Measurements from ENCODE around the gene UBE2H. TPM values are rescaled to one million over a fixed set of nuclear protein-coding genes. Genes with fewer than 3 reads are reported as not detected.

UBE2H gene
- total and polyA plus RNA-seq, 8 donors, result 58.7 to 121 (median 82.8) TPM

GRCh38 chr7:129906700-129907099, 46.1 kb downstream of the UBE2H start:
- peaks cover 0 to 10% of the 10 kb centered on the region in 2 donors for H3K36me3 ChIP-seq
- intact Hi-C loops (cut with DNase I), result no loop called here
- H3K27me3 ChIP-seq, result no peaks in the 10 kb centered on the region
- peak; percentile 46 for ATAC-seq
- H3K27ac ChIP-seq, result peak overlapping the region in 1 of 2 donors; percentile 49
- no peak for DNase-seq
- no peaks in the 10 kb centered on the region for H3K9me3 ChIP-seq
- TF ChIP-seq CTCF (IDR thresholded peaks at IDR 0.05), result no peak
- no peak overlapping the region for H3K4me3 ChIP-seq
- peaks cover 4 to 24% of the 10 kb centered on the region in 2 donors for H3K4me1 ChIP-seq

- H3K27ac ChIP-seq, result no peak overlapping the region
- intact Hi-C loops (cut with DNase I), result no loop called here
- H3K36me3 ChIP-seq, result peaks cover 0 to 19% of the 10 kb centered on the region in 2 donors
These were observed 48.8 kb downstream of the UBE2H start for GRCh38 chr7:129903935-129904334.

GRCh38 chr7:129902788-129903422, 49.9 kb downstream of the UBE2H start:
- Histone ChIP-seq H3K27me3 (no peaks in the 10 kb centered on the region), H3K4me3 (no peak overlapping the region), H3K4me1 (peaks cover 0 to 21% of the 10 kb centered on the region in 2 donors), H3K9me3 (no peaks in the 10 kb centered on the region), H3K27ac (no peak overlapping the region), H3K36me3 (peaks cover 0 to 19% of the 10 kb centered on the region in 2 donors)
- no peak for ATAC-seq
- no peak for DNase-seq
- intact Hi-C loops (cut with DNase I), result no loop called here
- no peak for TF ChIP-seq CTCF (IDR thresholded peaks at IDR 0.05)

More at GRCh38 chr7:129903935-129904334, 48.8 kb downstream of the UBE2H start:
- ATAC-seq (no peak), DNase-seq (no peak)
- Histone ChIP-seq H3K27me3 (no peaks in the 10 kb centered on the region), H3K4me1 (peaks cover 4 to 24% of the 10 kb centered on the region in 2 donors), H3K9me3 (no peaks in the 10 kb centered on the region), H3K4me3 (no peak overlapping the region)
- no peak for TF ChIP-seq CTCF (IDR thresholded peaks at IDR 0.05)

GRCh38 chr7:129898502-129899160, 54.1 kb downstream of the UBE2H start:
- no peak for TF ChIP-seq CTCF (IDR thresholded peaks at IDR 0.05)
- Histone ChIP-seq H3K27ac (no peak overlapping the region), H3K36me3 (peaks cover 0 to 23% of the 10 kb centered on the region in 2 donors), H3K4me3 (no peak overlapping the region), H3K4me1 (peaks cover 0 to 5% of the 10 kb centered on the region in 2 donors), H3K27me3 (no peaks in the 10 kb centered on the region), H3K9me3 (no peaks in the 10 kb centered on the region)
- ATAC-seq (no peak), DNase-seq (no peak)
- intact Hi-C loops (cut with DNase I), result no loop called here

- intact Hi-C loops (cut with DNase I), result no loop called here
- ATAC-seq, result no peak
- no peak overlapping the region for H3K4me3 ChIP-seq
- no peaks in the 10 kb centered on the region for H3K4me1 ChIP-seq
- no peaks in the 10 kb centered on the region for H3K9me3 ChIP-seq
- no peak overlapping the region for H3K27ac ChIP-seq
- no peak for TF ChIP-seq CTCF (IDR thresholded peaks at IDR 0.05)
- DNase-seq, result no peak
- H3K36me3 ChIP-seq, result peaks cover 0 to 17% of the 10 kb centered on the region in 2 donors
- no peaks in the 10 kb centered on the region for H3K27me3 ChIP-seq
These were observed 54.8 kb downstream of the UBE2H start for GRCh38 chr7:129898007-129898406.

Data from left lung (tissue), 10 donors.